T-helper 2 cell treated with Interferon-gamma antibody and Interleukin-4, amounts not matched to agents 100 ng/mL and 5 ng/mL, for 36 hours (primary cell): ENCODE data around the gene GPC5. TPM values are rescaled to one million over a fixed set of nuclear protein-coding genes. Genes with fewer than 3 reads are reported as not detected.
"Not testable (repeated sequence)": the region's sequence is repeated elsewhere in the genome, so short reads cannot be mapped to it uniquely, and the experiment has no call there.

ENCODE experiments used
- intact Hi-C: fragments of 100-400 bp; cut with micrococcal nuclease; formaldehyde crosslinking; loops from one replicate; pipeline ENCODE4 v1.15.1; 2023
- total RNA-seq: library from RNA; stranded (reverse); gene quantifications from 2 replicates; pipeline ENCODE4 v1.2.3, GENCODE V29; 2022

The GPC5 gene
- total RNA-seq, 1 donor from 2014 or later, result not detected

DNA sequence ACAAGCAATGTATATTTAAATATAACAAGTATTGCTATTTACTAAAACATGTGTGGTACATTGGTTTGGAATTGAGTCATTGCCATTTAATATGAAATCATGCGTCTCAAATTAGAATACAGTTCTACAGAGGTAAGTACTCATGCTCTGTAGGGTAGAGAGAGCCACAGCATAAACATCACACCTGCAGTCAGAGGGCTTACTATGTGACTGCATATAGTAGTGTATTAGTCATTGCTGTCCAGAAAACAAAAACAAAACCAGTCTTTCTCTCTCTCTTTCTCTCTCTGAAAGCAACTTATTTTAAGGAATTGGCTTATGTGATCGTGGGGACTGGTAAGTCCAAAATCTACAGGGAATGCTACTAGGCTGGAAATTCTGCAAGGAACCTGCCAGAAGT, 370.3 kb downstream of the GPC5 start:
- intact Hi-C loops, result no loop called here

GRCh38 chr13:91771229-91771628, 372.8 kb downstream of the GPC5 start:
- intact Hi-C loops, result no loop called here

- intact Hi-C loops, result no loop called here
Measured at GRCh38 chr13:91773591-91774227, 375.3 kb downstream of the GPC5 start.

DNA sequence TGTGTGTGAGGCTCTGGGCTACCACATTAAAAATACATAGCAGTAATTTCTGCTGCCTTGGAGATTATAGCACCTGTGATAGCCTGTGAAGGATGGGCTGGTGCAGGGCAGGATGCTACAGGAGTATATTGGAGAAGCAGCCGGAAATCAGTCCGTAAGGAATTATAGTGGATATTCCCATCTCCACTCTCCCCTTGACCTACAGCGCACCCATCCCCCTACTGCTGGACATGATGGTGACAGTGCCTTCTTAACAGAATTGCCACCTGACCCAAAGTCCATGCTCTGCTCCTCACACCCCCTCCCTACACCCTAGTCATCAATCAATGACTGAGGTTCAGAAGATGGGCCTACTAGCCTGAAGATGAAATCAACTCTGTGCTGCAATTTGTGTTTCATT, 376.0 kb downstream of the GPC5 start:
- intact Hi-C loops, result no loop called here

DNA sequence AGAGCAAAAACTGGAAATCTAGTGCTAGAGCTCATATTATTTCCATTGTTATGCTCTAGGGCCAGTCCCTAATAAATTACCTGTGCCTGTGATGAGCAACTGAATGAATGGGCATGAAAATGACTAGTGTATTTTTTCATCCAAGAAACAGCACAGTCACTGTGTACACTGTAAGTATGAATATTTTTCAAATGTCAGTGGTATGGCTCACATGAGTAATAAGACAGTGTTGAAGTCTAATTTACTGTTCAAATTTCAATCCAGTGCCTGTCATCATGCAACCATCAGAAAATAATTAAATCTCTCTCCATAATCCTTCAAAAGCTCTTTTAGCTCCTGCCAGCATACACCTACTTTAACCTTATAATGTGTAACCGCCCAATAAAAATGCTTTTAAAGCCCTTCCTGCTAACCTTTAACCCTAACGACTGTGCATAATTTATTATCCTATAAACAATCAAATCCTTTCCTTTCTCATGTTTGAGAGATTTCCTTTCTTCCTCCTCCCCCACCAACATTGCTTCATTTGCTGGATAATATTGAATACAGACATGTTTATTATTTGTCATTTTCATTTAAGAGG, 378.3 kb downstream of the GPC5 start:
- intact Hi-C loops, result no loop called here

DNA sequence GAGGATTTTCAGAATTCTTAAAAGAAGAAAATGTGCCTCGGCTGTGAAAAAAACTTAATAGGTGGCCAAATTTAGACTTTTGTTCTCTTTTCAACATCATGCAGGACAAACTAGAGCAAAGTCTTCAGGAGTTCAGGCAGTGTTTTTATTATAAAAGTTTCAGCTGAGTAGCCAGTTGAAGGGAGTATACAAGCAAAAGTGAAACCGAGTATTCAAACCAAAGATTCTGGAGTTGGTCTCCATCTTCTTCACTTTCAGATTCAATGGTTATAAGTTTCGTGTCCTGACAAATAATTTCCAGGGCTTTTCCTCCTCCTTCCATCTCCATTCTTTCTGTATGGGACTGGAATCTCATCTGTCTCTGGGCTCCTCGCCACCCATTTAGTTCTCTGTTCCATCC, 379.7 kb downstream of the GPC5 start:
- intact Hi-C loops, result no loop called here

- intact Hi-C loops, result not testable (repeated sequence)
Measured at GRCh38 chr13:91781982-91782691, 383.7 kb downstream of the GPC5 start.

DNA sequence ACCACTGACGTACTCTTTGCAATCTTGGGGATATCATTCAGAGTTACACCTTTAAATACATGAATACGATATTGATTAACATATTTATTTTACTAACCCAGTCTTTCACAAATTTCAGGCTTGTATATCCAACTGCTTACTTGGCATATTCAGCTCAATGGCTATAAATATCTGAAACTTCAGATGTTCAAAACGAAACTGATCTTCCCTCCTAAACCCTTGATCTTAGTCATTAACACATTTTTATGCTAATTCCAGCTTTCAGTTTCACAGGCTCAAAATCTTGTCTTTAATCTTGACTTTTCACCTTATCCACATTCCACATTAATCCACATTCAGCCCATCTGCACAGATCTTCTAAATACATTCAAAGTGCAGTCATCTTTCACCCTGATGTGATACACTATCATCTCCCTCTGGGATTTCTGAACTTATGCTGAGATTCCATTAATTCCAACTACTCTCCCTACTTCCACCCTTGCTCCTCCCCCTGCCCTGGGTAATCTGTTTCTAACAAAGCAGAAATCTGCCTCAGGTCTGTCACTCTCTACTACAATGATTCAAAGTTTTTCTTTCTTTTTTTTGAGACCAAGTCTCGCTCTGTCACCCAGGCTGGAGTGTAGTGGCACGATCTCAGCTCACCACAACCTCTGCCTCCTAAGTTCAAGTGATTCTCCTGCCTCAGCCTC, 387.2 kb downstream of the GPC5 start:
- intact Hi-C loops, result no loop called here

DNA sequence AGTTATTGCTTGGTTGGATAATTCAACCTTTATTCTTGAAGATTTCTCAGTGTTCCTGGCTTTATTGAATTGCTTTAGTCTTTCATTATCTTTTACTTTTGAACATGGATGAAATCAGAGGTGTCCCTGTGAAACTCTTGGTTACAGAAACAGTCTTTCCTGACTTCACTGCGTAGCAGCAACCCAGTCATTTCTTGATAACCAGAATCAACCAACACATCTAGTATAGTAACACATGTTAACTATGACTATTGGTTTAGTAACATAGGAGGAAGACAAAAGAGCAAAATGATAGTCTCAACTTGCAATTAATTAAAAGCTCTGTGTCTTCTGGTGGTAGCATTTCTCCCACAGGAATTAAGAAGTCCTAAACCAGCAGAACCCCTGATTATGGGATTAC, 393.6 kb downstream of the GPC5 start:
- intact Hi-C loops, result no loop called here

DNA sequence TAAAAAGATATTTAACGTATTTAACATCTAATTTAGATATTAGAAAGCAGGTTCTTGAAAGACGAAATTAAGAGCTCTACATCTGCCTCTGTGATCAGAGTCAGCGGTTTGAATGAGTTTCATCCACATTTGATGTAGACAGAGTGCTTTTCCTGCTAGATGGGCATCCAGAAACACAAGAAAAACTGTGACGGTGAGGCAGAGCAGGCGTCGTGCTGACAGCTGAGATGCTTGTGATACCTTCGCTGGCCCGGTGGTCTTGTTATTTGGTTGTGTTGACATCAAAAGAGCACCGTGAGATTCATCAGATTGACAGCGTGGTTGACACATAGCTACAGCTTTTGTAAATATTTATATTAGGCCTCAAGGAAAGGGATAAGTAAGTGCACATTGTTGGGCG, 399.1 kb downstream of the GPC5 start:
- intact Hi-C loops, result no loop called here

DNA sequence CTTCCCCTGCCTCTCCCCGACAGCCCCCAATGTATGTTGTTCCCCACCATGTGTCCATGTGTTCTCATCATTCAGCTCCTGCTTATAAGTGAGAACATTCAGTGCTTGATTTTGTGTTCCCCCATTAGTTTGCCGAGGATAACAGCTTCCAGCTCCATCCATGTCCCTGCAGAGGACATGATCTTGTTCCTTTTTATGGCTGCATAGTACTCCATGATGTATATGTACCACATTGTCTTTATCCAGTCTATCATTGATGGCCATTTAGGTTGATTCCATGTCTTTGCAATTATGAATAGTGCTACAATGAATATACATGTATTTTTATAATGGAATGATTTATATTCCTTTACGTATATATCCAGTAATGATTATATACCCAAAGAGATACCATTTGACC, 399.9 kb downstream of the GPC5 start:
- intact Hi-C loops, result not testable (repeated sequence)

- intact Hi-C loops, result not testable (repeated sequence)
Measured at GRCh38 chr13:91801772-91802171, 403.4 kb downstream of the GPC5 start.

DNA sequence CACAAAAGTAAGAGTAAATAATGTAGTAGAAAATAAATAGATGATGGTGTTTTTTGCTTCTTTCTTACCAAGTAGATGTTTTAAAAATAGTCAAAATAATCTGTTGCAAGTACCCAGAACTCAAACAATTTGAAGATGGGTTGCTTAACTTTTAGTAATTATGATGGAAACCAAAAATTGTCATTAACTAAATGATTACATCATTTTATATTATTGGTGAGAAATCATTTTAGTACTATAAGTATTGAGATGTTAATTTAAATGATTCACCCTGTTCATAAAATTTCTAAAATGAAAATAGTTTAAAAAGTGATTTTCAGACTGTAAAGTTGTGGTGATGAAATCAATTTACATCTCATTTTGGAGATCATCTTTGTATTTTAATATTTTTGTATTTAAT, 404.5 kb downstream of the GPC5 start:
- intact Hi-C loops, result no loop called here

DNA sequence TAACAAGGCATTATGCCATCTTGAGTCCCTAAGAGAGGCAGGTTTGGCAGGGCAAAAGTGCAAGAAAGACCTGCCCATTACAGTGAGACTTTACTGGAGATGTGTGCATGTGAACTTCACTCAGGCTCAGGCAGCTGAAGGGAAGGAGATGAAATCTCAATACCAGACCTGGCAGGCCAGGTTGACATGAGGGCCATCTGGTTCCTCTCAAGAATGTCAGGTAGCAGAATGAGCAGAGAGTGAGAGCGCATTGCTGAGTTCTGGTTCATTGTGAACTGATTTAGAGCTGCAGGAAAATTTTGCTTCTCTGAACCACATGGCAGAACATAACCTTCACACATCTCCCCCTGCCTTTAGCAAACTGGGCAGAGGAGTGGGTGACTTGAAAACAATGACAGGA, 406.3 kb downstream of the GPC5 start:
- intact Hi-C loops, result no loop called here

- intact Hi-C loops, result no loop called here
Measured at GRCh38 chr13:91805605-91806004, 407.2 kb downstream of the GPC5 start.

DNA sequence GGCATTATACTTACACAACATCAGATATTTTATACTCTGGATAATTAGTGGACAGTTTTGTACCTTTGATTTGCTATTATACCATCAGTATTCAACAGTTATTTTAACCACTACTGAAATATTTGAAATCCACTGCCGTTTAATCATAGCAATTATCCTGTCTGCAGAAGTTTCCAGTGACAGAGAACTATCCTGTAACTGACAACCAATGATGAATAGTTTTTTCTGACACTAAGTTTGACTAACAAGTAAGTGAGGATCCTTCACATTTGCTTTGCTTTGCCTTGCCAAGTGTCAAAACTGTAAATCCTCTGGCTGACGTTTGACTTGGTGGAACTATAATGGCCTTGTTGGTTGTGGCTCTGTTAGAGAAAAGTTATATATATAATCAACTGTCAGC, 410.7 kb downstream of the GPC5 start:
- intact Hi-C loops, result no loop called here

- intact Hi-C loops, result no loop called here
Measured at GRCh38 chr13:91813253-91813652, 414.8 kb downstream of the GPC5 start.

GRCh38 chr13:91816263-91816807, 417.9 kb downstream of the GPC5 start:
- intact Hi-C loops, result no loop called here

GRCh38 chr13:91817250-91817649, 418.8 kb downstream of the GPC5 start:
- intact Hi-C loops, result no loop called here

GRCh38 chr13:91824416-91824815, 426.0 kb downstream of the GPC5 start:
- intact Hi-C loops, result no loop called here

GRCh38 chr13:91825516-91825915, 427.1 kb downstream of the GPC5 start:
- intact Hi-C loops, result no loop called here

- intact Hi-C loops, result no loop called here
Measured at GRCh38 chr13:91836553-91836952, 438.1 kb downstream of the GPC5 start.
